ENCODE results near the gene SHCBP1. TPM values are rescaled to one million over a fixed set of nuclear protein-coding genes. Genes with fewer than 3 reads are reported as not detected.

The SHCBP1 gene
- total RNA-seq, 1 experiment from 2014 or later: 22.2 TPM

DNA sequence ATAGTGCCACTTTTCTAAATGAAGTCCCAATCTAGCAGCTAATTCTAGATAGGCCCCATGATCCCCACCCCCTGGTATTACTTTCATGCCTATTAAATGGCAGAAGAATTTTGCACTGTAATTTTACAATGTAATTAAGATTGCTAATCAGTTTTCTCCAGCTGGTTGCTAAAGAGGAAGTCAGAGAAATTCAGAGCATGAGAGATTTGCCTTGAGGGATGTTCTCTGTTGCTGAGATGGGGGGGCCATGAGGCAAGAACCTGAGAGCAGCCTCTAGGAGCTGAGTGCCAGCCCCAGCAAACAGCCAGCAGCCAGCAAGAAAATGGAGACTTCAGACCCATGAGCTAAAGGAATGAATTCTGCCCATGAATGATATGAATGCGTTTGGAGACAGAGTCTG, 38.9 kb downstream of the SHCBP1 start:
- in situ Hi-C loops (cut with HindIII; ENCODE audit: low pct_unique_long_range_greater_than_20kb, low sequenced_read_pairs) (no loop called here), intact Hi-C loops (cut with micrococcal nuclease; ENCODE audit: unreplicated experiment) (no loop called here)
- H3K36me3 ChIP-seq (ENCODE audit: control insufficient read depth, insufficient read depth, low read length): no peaks in the 10 kb centered on the region; the same call in 1 of the 2 replicates
- H3K4me1 ChIP-seq (ENCODE audit: control insufficient read depth, insufficient read depth, low read length): no peaks in the 10 kb centered on the region
- ChIA-PET CTCF (interaction anchor here (0.6 to 0.7 kb wide), 2 partner anchors 19 to 28 kb away, joined by 3 read pairs; no protein-coding TSS in a partner anchor), POLR2A (no interaction called here)
- H3K27me3 ChIP-seq (ENCODE audit: control insufficient read depth, insufficient read depth, low read length): no peaks in the 10 kb centered on the region
- ATAC-seq (no peak), DNase-seq (ENCODE audit: low read depth, low spot score) (no peak)
- no TSS peak for BruUV-seq (replicated peaks)
- H3K4me3 ChIP-seq (ENCODE audit: low read depth in 2 of 2, low read length in 2 of 2): no peak overlapping the region
- peaks cover 7% of the 10 kb centered on the region; the same call in 1 of the 2 replicates for H3K9me3 ChIP-seq (ENCODE audit: control insufficient read depth, insufficient read depth, low read depth, low read length)
- TF ChIP-seq, protein P1, sequence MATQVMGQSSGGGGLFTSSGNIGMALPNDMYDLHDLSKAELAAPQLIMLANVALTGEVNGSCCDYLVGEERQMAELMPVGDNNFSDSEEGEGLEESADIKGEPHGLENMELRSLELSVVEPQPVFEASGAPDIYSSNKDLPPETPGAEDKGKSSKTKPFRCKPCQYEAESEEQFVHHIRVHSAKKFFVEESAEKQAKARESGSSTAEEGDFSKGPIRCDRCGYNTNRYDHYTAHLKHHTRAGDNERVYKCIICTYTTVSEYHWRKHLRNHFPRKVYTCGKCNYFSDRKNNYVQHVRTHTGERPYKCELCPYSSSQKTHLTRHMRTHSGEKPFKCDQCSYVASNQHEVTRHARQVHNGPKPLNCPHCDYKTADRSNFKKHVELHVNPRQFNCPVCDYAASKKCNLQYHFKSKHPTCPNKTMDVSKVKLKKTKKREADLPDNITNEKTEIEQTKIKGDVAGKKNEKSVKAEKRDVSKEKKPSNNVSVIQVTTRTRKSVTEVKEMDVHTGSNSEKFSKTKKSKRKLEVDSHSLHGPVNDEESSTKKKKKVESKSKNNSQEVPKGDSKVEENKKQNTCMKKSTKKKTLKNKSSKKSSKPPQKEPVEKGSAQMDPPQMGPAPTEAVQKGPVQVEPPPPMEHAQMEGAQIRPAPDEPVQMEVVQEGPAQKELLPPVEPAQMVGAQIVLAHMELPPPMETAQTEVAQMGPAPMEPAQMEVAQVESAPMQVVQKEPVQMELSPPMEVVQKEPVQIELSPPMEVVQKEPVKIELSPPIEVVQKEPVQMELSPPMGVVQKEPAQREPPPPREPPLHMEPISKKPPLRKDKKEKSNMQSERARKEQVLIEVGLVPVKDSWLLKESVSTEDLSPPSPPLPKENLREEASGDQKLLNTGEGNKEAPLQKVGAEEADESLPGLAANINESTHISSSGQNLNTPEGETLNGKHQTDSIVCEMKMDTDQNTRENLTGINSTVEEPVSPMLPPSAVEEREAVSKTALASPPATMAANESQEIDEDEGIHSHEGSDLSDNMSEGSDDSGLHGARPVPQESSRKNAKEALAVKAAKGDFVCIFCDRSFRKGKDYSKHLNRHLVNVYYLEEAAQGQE (IDR thresholded peaks at IDR 0.05; ENCODE audit: insufficient read depth in 1 of 2, low read depth in 2 of 2, low read length in 1 of 2): no peak
- TF ChIP-seq, protein P2, sequence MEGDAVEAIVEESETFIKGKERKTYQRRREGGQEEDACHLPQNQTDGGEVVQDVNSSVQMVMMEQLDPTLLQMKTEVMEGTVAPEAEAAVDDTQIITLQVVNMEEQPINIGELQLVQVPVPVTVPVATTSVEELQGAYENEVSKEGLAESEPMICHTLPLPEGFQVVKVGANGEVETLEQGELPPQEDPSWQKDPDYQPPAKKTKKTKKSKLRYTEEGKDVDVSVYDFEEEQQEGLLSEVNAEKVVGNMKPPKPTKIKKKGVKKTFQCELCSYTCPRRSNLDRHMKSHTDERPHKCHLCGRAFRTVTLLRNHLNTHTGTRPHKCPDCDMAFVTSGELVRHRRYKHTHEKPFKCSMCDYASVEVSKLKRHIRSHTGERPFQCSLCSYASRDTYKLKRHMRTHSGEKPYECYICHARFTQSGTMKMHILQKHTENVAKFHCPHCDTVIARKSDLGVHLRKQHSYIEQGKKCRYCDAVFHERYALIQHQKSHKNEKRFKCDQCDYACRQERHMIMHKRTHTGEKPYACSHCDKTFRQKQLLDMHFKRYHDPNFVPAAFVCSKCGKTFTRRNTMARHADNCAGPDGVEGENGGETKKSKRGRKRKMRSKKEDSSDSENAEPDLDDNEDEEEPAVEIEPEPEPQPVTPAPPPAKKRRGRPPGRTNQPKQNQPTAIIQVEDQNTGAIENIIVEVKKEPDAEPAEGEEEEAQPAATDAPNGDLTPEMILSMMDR (IDR thresholded peaks at IDR 0.05): no peak
- H3K27ac ChIP-seq (ENCODE audit: low read length): no peak overlapping the region

DNA sequence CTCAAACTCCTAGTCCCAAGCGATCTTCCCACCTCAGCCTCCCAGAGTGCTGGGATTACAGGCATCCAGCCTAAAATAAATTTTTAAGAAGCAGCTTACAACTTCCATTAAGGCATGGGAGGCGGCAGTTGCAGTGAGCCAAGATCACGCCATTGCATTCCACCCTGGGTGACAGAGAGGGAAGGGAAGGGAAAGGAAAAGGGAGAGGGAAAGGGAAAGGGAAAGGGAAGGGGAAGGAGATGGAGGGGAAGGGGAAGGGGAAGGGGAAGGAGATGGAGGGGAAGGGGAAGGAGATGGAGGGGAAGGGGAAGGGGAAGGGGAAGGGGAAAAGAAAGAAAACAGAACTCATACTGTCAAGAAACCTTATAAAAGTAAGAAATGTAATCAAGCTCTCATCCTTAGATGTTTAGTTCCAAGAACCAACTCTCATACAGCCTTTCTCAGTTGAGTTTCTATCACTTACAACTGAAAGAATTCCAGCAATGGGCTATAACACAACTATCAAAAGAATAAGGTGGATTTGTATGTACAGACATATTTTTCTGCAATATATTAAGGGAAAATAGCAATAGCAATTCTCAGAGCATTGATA, 43.1 kb downstream of the SHCBP1 start:
- POLR2A ChIA-PET: no interaction called here
- Histone ChIP-seq H3K27ac (ENCODE audit: low read length) (no peak overlapping the region), H3K36me3 (ENCODE audit: control insufficient read depth, insufficient read depth, low read length) (no peaks in the 10 kb centered on the region), H3K4me1 (ENCODE audit: control insufficient read depth, insufficient read depth, low read length) (no peaks in the 10 kb centered on the region), H3K27me3 (ENCODE audit: control insufficient read depth, insufficient read depth, low read length) (no peaks in the 10 kb centered on the region), H3K9me3 (ENCODE audit: control insufficient read depth, insufficient read depth, low read depth, low read length) (no peaks in the 10 kb centered on the region), H3K4me3 (ENCODE audit: low read depth in 2 of 2, low read length in 2 of 2) (no peak overlapping the region)
- CTCF ChIA-PET: no interaction called here
- no peak for ATAC-seq
- TF ChIP-seq POLR2AphosphoS5 (IDR thresholded peaks at IDR 0.05; ENCODE audit: low read depth, low read length): no peak
- no peak for TF ChIP-seq SIN3A (IDR thresholded peaks at IDR 0.05; ENCODE audit: borderline replicate concordance, insufficient read depth, low read depth, low read length)
- TF ChIP-seq, protein P2 (IDR thresholded peaks at IDR 0.05): no peak
- TF ChIP-seq, protein P1 (IDR thresholded peaks at IDR 0.05; ENCODE audit: insufficient read depth in 1 of 2, low read depth in 2 of 2, low read length in 1 of 2): no peak
- TF ChIP-seq TCF7L2 (IDR thresholded peaks at IDR 0.05; ENCODE audit: low read depth, low read length): no peak
- BruUV-seq (replicated peaks): no TSS peak
- in situ Hi-C loops (cut with HindIII; ENCODE audit: low pct_unique_long_range_greater_than_20kb, low sequenced_read_pairs): no loop called here
- no peak for DNase-seq (ENCODE audit: low read depth, low spot score)
- intact Hi-C loops (cut with micrococcal nuclease; ENCODE audit: unreplicated experiment): no loop called here

Measured in Panc1 (cell line).